HepG2 (cell line): ENCODE measurements around the gene GALNT18. TPM values are rescaled to one million over a fixed set of nuclear protein-coding genes. Genes with fewer than 3 reads are reported as not detected.

ENCODE experiments used
- ATAC-seq: fragments of 200-7000 bp; cut with Tn5 transposase; 3 replicates; pipeline ENCODE4 v1.9.1; 2020; ENCODE audit warnings: mild to moderate bottlenecking, moderate library complexity
- BruUV-seq: library from RNA; stranded (reverse); fragments of 400-500 nt; replicated peaks from 2 replicates; lab custom pipeline; 2021; lab: Mats Ljungman, UMichigan
- CTCF ChIA-PET: fragments of 300-600 bp; formaldehyde crosslinking; extraction: SDS; loops from one replicate; lab custom pipeline; 2021; ENCODE audit warnings: low total read pairs, inconsistent platforms, low intra/inter-chr PET ratio; lab: Yijun Ruan, JAX
- POLR2A ChIA-PET: fragments of 350-600 bp; sonication (Branson Sonifier 250); formaldehyde crosslinking; loops from one replicate; lab custom pipeline; 2020; ENCODE audit warnings: antibody characterized with exemption, inconsistent platforms; lab: Yijun Ruan, JAX
- DNase-seq: peaks from one replicate; pipeline ENCODE4 v3.0.0-alpha.2; 2015; ENCODE audit warnings: low spot score
- FAIRE-seq: peaks from 3 replicates; lab custom pipeline; 2011; peaks lifted over from hg19 to GRCh38; lab: Jason Lieb, UNC
- H2AFZ ChIP-seq: one replicate; pipeline ENCODE4 v1.6.1; 2011; ENCODE audit warnings: low read length, inconsistent platforms
- H3K27ac ChIP-seq: fragments of 300-600 bp; 3 replicates; pipeline ENCODE4 v1.8.0; 2011; ENCODE audit warnings: mixed run types, mild to moderate bottlenecking, mixed read lengths, low read length, inconsistent platforms; ENCODE audit not compliant: insufficient read depth; ENCODE audit errors: extremely low read length
- H3K27me3 ChIP-seq, 2 experiments: fragments of 200-600 bp in 1 of 2; 2 replicates in 1 of 2; 3 replicates in 1 of 2; pipeline versions ENCODE4 v1.6.0 to v1.8.0; 2011; ENCODE audit warnings: low read length in 2 of 2, mild to moderate bottlenecking in 2 of 2, moderate library complexity in 2 of 2, inconsistent platforms in 1 of 2; ENCODE audit not compliant: insufficient read depth in 2 of 2, control insufficient read depth in 1 of 2
- H3K36me3 ChIP-seq, 2 experiments: fragments of 200-600 bp in 1 of 2; replicated peaks in 1 of 2; 2 replicates in 1 of 2; 3 replicates in 1 of 2; pipeline versions ENCODE4 v1.5.1 to v1.8.0; 2011; ENCODE audit warnings: low read length in 2 of 2, inconsistent platforms in 1 of 2; ENCODE audit not compliant: insufficient read depth in 2 of 2, control insufficient read depth in 1 of 2
- H3K4me1 ChIP-seq: 2 replicates; pipeline ENCODE4 v1.5.1; 2012; ENCODE audit warnings: low read length, inconsistent platforms; ENCODE audit not compliant: insufficient read depth
- H3K4me2 ChIP-seq: 2 replicates; pipeline ENCODE4 v1.6.0; 2011; ENCODE audit warnings: low read depth, low read length, inconsistent platforms
- H3K4me3 ChIP-seq, 3 experiments: fragments of 200-600 bp in 1 of 3; sonication (generic), shearing (Covaris generic) in 1 of 3; replicated peaks in 1 of 3; 2 replicates each; pipeline ENCODE4 v1.5.1; 2011 to 2016; ENCODE audit warnings: low read length in 3 of 3, inconsistent platforms in 2 of 3, low read depth in 2 of 3, mild to moderate bottlenecking in 2 of 3, control low read depth in 1 of 3, mixed read lengths in 1 of 3; ENCODE audit not compliant: insufficient read depth in 1 of 3
- H3K79me2 ChIP-seq: one replicate; pipeline ENCODE4 v1.6.1; 2011; ENCODE audit warnings: low read length, inconsistent platforms; ENCODE audit not compliant: insufficient read depth
- H3K9ac ChIP-seq: 2 replicates; pipeline ENCODE4 v1.6.0; 2011; ENCODE audit warnings: mild to moderate bottlenecking, low read depth, low read length, inconsistent platforms; ENCODE audit not compliant: insufficient read depth
- H3K9me3 ChIP-seq: 2 replicates; pipeline ENCODE4 v1.5.1; 2012; ENCODE audit warnings: mild to moderate bottlenecking, low read length
- H4K20me1 ChIP-seq: 2 replicates; pipeline ENCODE4 v1.6.0; 2011; ENCODE audit warnings: inconsistent platforms, mild to moderate bottlenecking, low read length, moderate library complexity; ENCODE audit not compliant: insufficient read depth
- BHLHE40 ChIP-seq: IDR thresholded peaks from 2 replicates; pipeline ENCODE4 v1.6.1; 2011; ENCODE audit warnings: low read length, improper control_type of control experiment
- DMAP1 ChIP-seq: IDR thresholded peaks from 2 replicates; pipeline ENCODE4 v1.6.1; 2016
- EP300 ChIP-seq, 3 experiments: sonication (generic) in 1 of 3; formaldehyde crosslinking in 1 of 3; IDR thresholded peaks; 2 replicates each; pipeline versions ENCODE4 v1.5.1 to v1.6.1; 2011 to 2020; ENCODE audit warnings: low read depth in 2 of 3, low read length in 2 of 3, borderline replicate concordance in 1 of 3, improper control_type of control experiment in 1 of 3, mild to moderate bottlenecking in 1 of 3, missing genetic modification reagents in 1 of 3, moderate library complexity in 1 of 3
- FIP1L1 ChIP-seq: fragments of 200-400 bp; formaldehyde crosslinking; IDR thresholded peaks from 2 replicates; pipeline ENCODE4 v1.6.1; 2018; ENCODE audit warnings: low read depth, mild to moderate bottlenecking, low read length, moderate library complexity, borderline replicate concordance; ENCODE audit not compliant: insufficient read depth
- GABPA ChIP-seq, 2 experiments: IDR thresholded peaks; 2 replicates each; pipeline ENCODE4 v1.6.1; 2011 to 2016; ENCODE audit warnings: low read depth in 2 of 2, low read length in 1 of 2, missing biosample characterization in 1 of 2, missing genetic modification characterization in 1 of 2
- HNRNPK ChIP-seq: fragments of 200-400 bp; formaldehyde crosslinking; IDR thresholded peaks from 2 replicates; pipeline ENCODE4 v1.6.1; 2018; ENCODE audit warnings: low read length, low read depth, moderate library complexity, mild to moderate bottlenecking; ENCODE audit not compliant: poor library complexity, severe bottlenecking
- KDM4B ChIP-seq: sonication (generic); formaldehyde crosslinking; IDR thresholded peaks from 2 replicates; pipeline ENCODE4 v1.4.0; 2020; ENCODE audit warnings: missing genetic modification reagents
- KLF6 ChIP-seq: IDR thresholded peaks from 2 replicates; pipeline ENCODE4 v1.8.0; 2016; ENCODE audit warnings: missing biosample characterization, missing genetic modification reagents
- MBD4 ChIP-seq: IDR thresholded peaks from 2 replicates; pipeline ENCODE4 v1.6.1; 2012; ENCODE audit warnings: low read length, inconsistent platforms, borderline replicate concordance
- NFE2L1 ChIP-seq: sonication (generic); formaldehyde crosslinking; IDR thresholded peaks from 2 replicates; pipeline ENCODE4 v1.4.0; 2020; ENCODE audit warnings: missing genetic modification reagents, mild to moderate bottlenecking, borderline replicate concordance
- PHB2 ChIP-seq: fragments of 450-650 bp; IDR thresholded peaks from 2 replicates; pipeline ENCODE4 v1.6.1; 2018; ENCODE audit not compliant: partially characterized antibody
- ZBTB21 ChIP-seq: sonication (generic); formaldehyde crosslinking; IDR thresholded peaks from 2 replicates; pipeline ENCODE4 v1.4.0; 2020; ENCODE audit warnings: missing genetic modification reagents
- ZFP36 ChIP-seq: fragments of 150-350 bp; IDR thresholded peaks from 2 replicates; pipeline ENCODE4 v1.6.1; 2018; ENCODE audit warnings: borderline replicate concordance, low read length, low read depth; ENCODE audit not compliant: partially characterized antibody
- ZFP41 ChIP-seq: sonication (generic); formaldehyde crosslinking; IDR thresholded peaks from 2 replicates; pipeline ENCODE4 v1.4.0; 2020; ENCODE audit warnings: mild to moderate bottlenecking, missing genetic modification reagents, borderline replicate concordance
- ZNF510 ChIP-seq: sonication (generic); formaldehyde crosslinking; IDR thresholded peaks from 2 replicates; pipeline ENCODE4 v1.4.0; 2020; ENCODE audit warnings: low read depth, mild to moderate bottlenecking, missing genetic modification reagents
- WGBS: methylation state at CpG from one replicate; pipeline ENCODE4 v1.1.6; 2017; ENCODE audit warnings: low lambda C conversion rate; 5-methylcytosine and 5-hydroxymethylcytosine counted together
- in situ Hi-C: cut with HindIII; loops from 2 replicates; pipeline ENCODE4 v1.10.0; 2017; ENCODE audit warnings: low pct_unique_long_range_greater_than_20kb; ENCODE audit not compliant: extremely low pct_ligation_motif_present
- intact Hi-C: fragments of 100-400 bp; cut with micrococcal nuclease; formaldehyde crosslinking; loops from one replicate; pipeline ENCODE4 v1.10.0; 2022; ENCODE audit not compliant: unreplicated experiment
- polyA plus RNA-seq, 8 experiments: library from polyadenylated mRNA; depleted of rRNA in 3 of 8; stranded (reverse) in 7 of 8; unstranded in 1 of 8; fragments of >200 nt; fragmentation: Illumina TruSeq in 4 of 8; extraction: Trizol in 4 of 8; gene quantifications; 2 replicates each; pipeline versions ENCODE4 v1.2.1 to v1.2.3, GENCODE V29; 2011 to 2016; ENCODE audit warnings: low read depth in 4 of 8, missing spikeins in 1 of 8, mixed read lengths in 1 of 8; ENCODE audit not compliant: insufficient read depth in 1 of 8
- total RNA-seq, 5 experiments: library from RNA; depleted of rRNA; stranded (reverse); fragments of >200 nt; fragmentation: Illumina TruSeq; extraction: Trizol; gene quantifications; 2 replicates each; pipeline ENCODE4 v1.2.3, GENCODE V29; 2016; ENCODE audit warnings: low read depth in 1 of 5
- TF ChIP-seq, protein P1 (sequence below): sonication (generic); formaldehyde crosslinking; IDR thresholded peaks from 2 replicates; pipeline ENCODE4 v1.4.0; 2020; ENCODE audit warnings: missing genetic modification reagents, borderline replicate concordance
- TF ChIP-seq, protein P2 (sequence below): sonication (generic); formaldehyde crosslinking; IDR thresholded peaks from 2 replicates; pipeline ENCODE4 v1.4.0; 2020; ENCODE audit warnings: missing genetic modification reagents

The GALNT18 gene
- total and polyA plus RNA-seq, 2 of the 13 experiments (the other 11 are each of a cell fraction or from before 2014, with no cell fraction given) = 0.11 TPM; not detected in 1

DNA sequence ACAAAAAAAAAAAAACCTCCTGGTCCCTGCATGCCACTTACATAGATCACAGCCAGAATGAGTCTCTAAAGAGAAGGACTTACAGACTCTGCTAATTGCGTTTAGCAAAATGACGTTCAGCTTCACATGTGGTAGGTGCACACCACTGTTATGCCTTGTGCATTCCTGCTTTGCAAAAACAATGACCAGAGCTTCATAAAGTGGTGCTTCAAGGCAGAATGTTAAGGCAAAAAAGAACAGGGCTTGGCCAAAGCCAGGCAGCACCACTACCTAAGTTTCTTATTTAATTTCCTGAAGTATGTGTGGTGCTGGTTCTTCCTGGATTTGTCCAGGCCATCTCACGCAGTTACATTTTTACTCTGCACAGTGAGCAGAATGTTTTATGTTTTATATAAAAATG, 85.2 kb downstream of the GALNT18 start:
- FAIRE-seq (no peak), ATAC-seq (no peak), DNase-seq (no peak)
- no peaks in the 10 kb centered on the region for H3K9me3 ChIP-seq
- H4K20me1 ChIP-seq = no peaks in the 10 kb centered on the region
- no peak overlapping the region for H3K4me3 ChIP-seq
- H3K9ac ChIP-seq = no peak overlapping the region
- POLR2A ChIA-PET = no interaction called here
- peaks cover 0 to 19% of the 10 kb centered on the region in 2 experiments; a peak in 2 of 5 replicates for H3K27me3 ChIP-seq
- H3K4me2 ChIP-seq = no peak overlapping the region
- H3K79me2 ChIP-seq = no peaks in the 10 kb centered on the region
- in situ Hi-C loops (no loop called here), intact Hi-C loops (no loop called here)
- TF ChIP-seq BHLHE40 (no peak), ZBTB21 (CRISPR knock-in tag) (no peak), HNRNPK (no peak), ZNF510 (CRISPR knock-in tag) (no peak), FIP1L1 (no peak), ZFP36 (no peak), PHB2 (no peak), MBD4 (no peak), KDM4B (CRISPR knock-in tag) (no peak), ZFP41 (CRISPR knock-in tag) (no peak), NFE2L1 (CRISPR knock-in tag) (no peak), DMAP1 (no peak), KLF6 (no peak), EP300 (IDR thresholded peaks at IDR 0.05; ENCODE audit: low read depth in 2 of 2, low read length in 2 of 2) (no peak), EP300 (CRISPR knock-in tag; IDR thresholded peaks at IDR 0.05; ENCODE audit: borderline replicate concordance) (no peak), GABPA (IDR thresholded peaks at IDR 0.05; ENCODE audit: low read depth, low read length) (no peak), GABPA (CRISPR knock-in tag; IDR thresholded peaks at IDR 0.05; ENCODE audit: low read depth) (no peak)
- TF ChIP-seq, protein P1, sequence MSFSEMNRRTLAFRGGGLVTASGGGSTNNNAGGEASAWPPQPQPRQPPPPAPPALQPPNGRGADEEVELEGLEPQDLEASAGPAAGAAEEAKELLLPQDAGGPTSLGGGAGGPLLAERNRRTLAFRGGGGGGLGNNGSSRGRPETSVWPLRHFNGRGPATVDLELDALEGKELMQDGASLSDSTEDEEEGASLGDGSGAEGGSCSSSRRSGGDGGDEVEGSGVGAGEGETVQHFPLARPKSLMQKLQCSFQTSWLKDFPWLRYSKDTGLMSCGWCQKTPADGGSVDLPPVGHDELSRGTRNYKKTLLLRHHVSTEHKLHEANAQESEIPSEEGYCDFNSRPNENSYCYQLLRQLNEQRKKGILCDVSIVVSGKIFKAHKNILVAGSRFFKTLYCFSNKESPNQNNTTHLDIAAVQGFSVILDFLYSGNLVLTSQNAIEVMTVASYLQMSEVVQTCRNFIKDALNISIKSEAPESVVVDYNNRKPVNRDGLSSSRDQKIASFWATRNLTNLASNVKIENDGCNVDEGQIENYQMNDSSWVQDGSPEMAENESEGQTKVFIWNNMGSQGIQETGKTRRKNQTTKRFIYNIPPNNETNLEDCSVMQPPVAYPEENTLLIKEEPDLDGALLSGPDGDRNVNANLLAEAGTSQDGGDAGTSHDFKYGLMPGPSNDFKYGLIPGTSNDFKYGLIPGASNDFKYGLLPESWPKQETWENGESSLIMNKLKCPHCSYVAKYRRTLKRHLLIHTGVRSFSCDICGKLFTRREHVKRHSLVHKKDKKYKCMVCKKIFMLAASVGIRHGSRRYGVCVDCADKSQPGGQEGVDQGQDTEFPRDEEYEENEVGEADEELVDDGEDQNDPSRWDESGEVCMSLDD (CRISPR knock-in tag) = no peak
- TF ChIP-seq, protein P2, sequence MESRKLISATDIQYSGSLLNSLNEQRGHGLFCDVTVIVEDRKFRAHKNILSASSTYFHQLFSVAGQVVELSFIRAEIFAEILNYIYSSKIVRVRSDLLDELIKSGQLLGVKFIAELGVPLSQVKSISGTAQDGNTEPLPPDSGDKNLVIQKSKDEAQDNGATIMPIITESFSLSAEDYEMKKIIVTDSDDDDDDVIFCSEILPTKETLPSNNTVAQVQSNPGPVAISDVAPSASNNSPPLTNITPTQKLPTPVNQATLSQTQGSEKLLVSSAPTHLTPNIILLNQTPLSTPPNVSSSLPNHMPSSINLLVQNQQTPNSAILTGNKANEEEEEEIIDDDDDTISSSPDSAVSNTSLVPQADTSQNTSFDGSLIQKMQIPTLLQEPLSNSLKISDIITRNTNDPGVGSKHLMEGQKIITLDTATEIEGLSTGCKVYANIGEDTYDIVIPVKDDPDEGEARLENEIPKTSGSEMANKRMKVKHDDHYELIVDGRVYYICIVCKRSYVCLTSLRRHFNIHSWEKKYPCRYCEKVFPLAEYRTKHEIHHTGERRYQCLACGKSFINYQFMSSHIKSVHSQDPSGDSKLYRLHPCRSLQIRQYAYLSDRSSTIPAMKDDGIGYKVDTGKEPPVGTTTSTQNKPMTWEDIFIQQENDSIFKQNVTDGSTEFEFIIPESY (CRISPR knock-in tag) = no peak
- WGBS = 6% methylated on average over 3 of the region's 3 CpGs
- CTCF ChIA-PET = no interaction called here
- no peak overlapping the region for H3K27ac ChIP-seq
- no peaks in the 10 kb centered on the region for H3K4me1 ChIP-seq
- BruUV-seq = no TSS peak
- H3K36me3 ChIP-seq = no peaks in the 10 kb centered on the region
- H2AFZ ChIP-seq = no peak overlapping the region
